HEK293 (cell line): ENCODE measurements around the gene TRIP10.

Experiments used
- CTCF ChIA-PET: fragments of 350-600 bp; formaldehyde crosslinking; extraction: SDS; loops from one replicate; lab custom pipeline; 2021; ENCODE audit warnings: antibody characterized with exemption; lab: Yijun Ruan, JAX
- POLR2A ChIA-PET: fragments of 300-600 bp; formaldehyde crosslinking; extraction: SDS; loops from one replicate; lab custom pipeline; 2020; ENCODE audit warnings: antibody characterized with exemption, inconsistent platforms; lab: Yijun Ruan, JAX
- H3K27ac ChIP-seq: fragments of 200-500 bp; sonication (Bioruptor generic); 2 replicates; pipeline ENCODE4 v1.5.1; 2014; ENCODE audit warnings: low read depth, low read length, control low read depth, inconsistent platforms; ENCODE audit errors: extremely low read depth
- H3K36me3 ChIP-seq, 2 experiments: fragments of 200-500 bp in 1 of 2; sonication (Bioruptor generic) in 1 of 2; 1 replicate in 1 of 2; 2 replicates in 1 of 2; pipeline ENCODE4 v1.5.1; 2014 to 2017; ENCODE audit warnings: inconsistent platforms in 2 of 2, low read length in 2 of 2; ENCODE audit not compliant: control insufficient read depth in 2 of 2, insufficient read depth in 1 of 2
- H3K4me1 ChIP-seq: fragments of 200-500 bp; sonication (Bioruptor generic); 2 replicates; pipeline ENCODE4 v1.5.1; 2014; ENCODE audit warnings: mild to moderate bottlenecking, low read length, inconsistent platforms; ENCODE audit not compliant: control insufficient read depth, insufficient read depth
- H3K4me3 ChIP-seq: 2 replicates; pipeline ENCODE4 v1.5.1; 2011; ENCODE audit warnings: low read depth, mild to moderate bottlenecking, control low read depth, low read length, moderate library complexity
- H3K9me3 ChIP-seq: fragments of 200-500 bp; sonication (Bioruptor generic); 2 replicates; pipeline ENCODE4 v1.5.1; 2014; ENCODE audit warnings: low read depth, low read length, inconsistent platforms; ENCODE audit not compliant: control insufficient read depth, insufficient read depth
- CTCF ChIP-seq: fragments of 450-650 bp; formaldehyde crosslinking; IDR thresholded peaks from 2 replicates; pipeline ENCODE4 v1.5.1; 2016; ENCODE audit warnings: missing biosample characterization, missing genetic modification characterization
- HIC1 ChIP-seq: fragments of 450-650 bp; formaldehyde crosslinking; IDR thresholded peaks from 2 replicates; pipeline ENCODE4 v1.5.1; 2016; ENCODE audit warnings: missing biosample characterization, missing genetic modification characterization
- KLF7 ChIP-seq: fragments of 450-650 bp; formaldehyde crosslinking; IDR thresholded peaks from 2 replicates; pipeline ENCODE4 v1.5.1; 2016; ENCODE audit warnings: missing biosample characterization, missing genetic modification characterization, borderline replicate concordance
- MZF1 ChIP-seq: fragments of 450-650 bp; formaldehyde crosslinking; IDR thresholded peaks from 2 replicates; pipeline ENCODE4 v1.5.1; 2017; ENCODE audit warnings: missing biosample characterization, missing genetic modification characterization, borderline replicate concordance
- YY2 ChIP-seq: fragments of 450-650 bp; formaldehyde crosslinking; IDR thresholded peaks from 2 replicates; pipeline ENCODE4 v1.5.1; 2016; ENCODE audit warnings: missing biosample characterization, missing genetic modification characterization
- ZBTB10 ChIP-seq: fragments of 450-650 bp; formaldehyde crosslinking; IDR thresholded peaks from 2 replicates; pipeline ENCODE4 v1.5.1; 2016; ENCODE audit warnings: missing biosample characterization, missing genetic modification characterization
- ZNF335 ChIP-seq: fragments of 450-650 bp; formaldehyde crosslinking; conservative IDR thresholded peaks from 2 replicates; pipeline ENCODE4 v1.5.1; 2016; ENCODE audit warnings: missing biosample characterization, missing genetic modification characterization
- ZNF341 ChIP-seq: fragments of 450-650 bp; formaldehyde crosslinking; IDR thresholded peaks from 2 replicates; pipeline ENCODE4; 2016; ENCODE audit warnings: low read depth, missing biosample characterization, missing genetic modification characterization
- ZNF416 ChIP-seq: fragments of 450-650 bp; formaldehyde crosslinking; IDR thresholded peaks from 2 replicates; pipeline ENCODE4 v1.5.1; 2016; ENCODE audit warnings: missing biosample characterization, missing genetic modification characterization
- ZNF473 ChIP-seq: fragments of 450-650 bp; formaldehyde crosslinking; IDR thresholded peaks from 2 replicates; pipeline ENCODE4 v1.5.1; 2017; ENCODE audit warnings: missing biosample characterization, missing genetic modification characterization
- ZNF510 ChIP-seq: fragments of 450-650 bp; formaldehyde crosslinking; IDR thresholded peaks from 2 replicates; pipeline ENCODE4 v1.5.1; 2018; ENCODE audit warnings: mild to moderate bottlenecking, missing genetic modification characterization, missing biosample characterization; ENCODE audit not compliant: insufficient replicate concordance
- ZNF658 ChIP-seq: fragments of 450-650 bp; formaldehyde crosslinking; IDR thresholded peaks from 2 replicates; pipeline ENCODE4; 2016; ENCODE audit warnings: missing biosample characterization, missing genetic modification characterization
- ZNF704 ChIP-seq: fragments of 450-650 bp; formaldehyde crosslinking; IDR thresholded peaks from 2 replicates; pipeline ENCODE4 v1.5.1; 2016; ENCODE audit warnings: missing biosample characterization, missing genetic modification characterization
- ZSCAN23 ChIP-seq: fragments of 450-650 bp; formaldehyde crosslinking; IDR thresholded peaks from 2 replicates; pipeline ENCODE4 v1.5.1; 2016; ENCODE audit warnings: missing biosample characterization, missing genetic modification characterization
- ZSCAN5A ChIP-seq: fragments of 450-650 bp; formaldehyde crosslinking; IDR thresholded peaks from 2 replicates; pipeline ENCODE4 v1.5.1; 2016; ENCODE audit warnings: missing biosample characterization, missing genetic modification characterization
- TF ChIP-seq, protein P1 (sequence below): fragments of 450-650 bp; formaldehyde crosslinking; IDR thresholded peaks from 2 replicates; pipeline ENCODE4 v1.5.1; 2017; ENCODE audit warnings: missing biosample characterization, missing genetic modification characterization

The TRIP10 gene

GRCh38 chr19:6736917-6737283, 2.6 kb upstream of the TRIP10 start:
- ChIA-PET POLR2A (interaction anchor here (0.5 to 1.4 kb wide), 8 partner anchors 32 to 366 kb away, joined by 3 to 5 read pairs (median 3); partner anchors contain the start of genes KHSRP and TNFSF9), CTCF (interaction anchor here (0.7 to 4.8 kb wide), 11 partner anchors 8 to 611 kb away, joined by 3 to 49 read pairs (median 6); partner anchors contain the start of gene VAV1)

More at GRCh38 chr19:6736917-6737283, 2.6 kb upstream of the TRIP10 start:
- Histone ChIP-seq H3K4me3 (peak overlapping the region; percentile 64), H3K36me3 (peaks cover 0 to 25% of the 10 kb centered on the region in 2 experiments; a peak in 2 of 3 replicates), H3K27ac (peak overlapping the region; percentile 78), H3K9me3 (no peaks in the 10 kb centered on the region), H3K4me1 (peaks cover 11% of the 10 kb centered on the region)
- no peak for TF ChIP-seq KLF7 (tag by site-specific recombination)
- no peak for TF ChIP-seq ZSCAN5A
- no peak for TF ChIP-seq ZNF416 (tag by site-specific recombination)
- peak; percentile 92 for TF ChIP-seq ZNF335 (tag by site-specific recombination)
- no peak for TF ChIP-seq ZSCAN23 (tag by site-specific recombination)
- TF ChIP-seq ZNF704 = no peak
- no peak for TF ChIP-seq ZNF473 (tag by site-specific recombination)
- no peak for TF ChIP-seq CTCF (tag by site-specific recombination)
- no peak for TF ChIP-seq ZNF658 (tag by site-specific recombination)
- TF ChIP-seq, protein P1, sequence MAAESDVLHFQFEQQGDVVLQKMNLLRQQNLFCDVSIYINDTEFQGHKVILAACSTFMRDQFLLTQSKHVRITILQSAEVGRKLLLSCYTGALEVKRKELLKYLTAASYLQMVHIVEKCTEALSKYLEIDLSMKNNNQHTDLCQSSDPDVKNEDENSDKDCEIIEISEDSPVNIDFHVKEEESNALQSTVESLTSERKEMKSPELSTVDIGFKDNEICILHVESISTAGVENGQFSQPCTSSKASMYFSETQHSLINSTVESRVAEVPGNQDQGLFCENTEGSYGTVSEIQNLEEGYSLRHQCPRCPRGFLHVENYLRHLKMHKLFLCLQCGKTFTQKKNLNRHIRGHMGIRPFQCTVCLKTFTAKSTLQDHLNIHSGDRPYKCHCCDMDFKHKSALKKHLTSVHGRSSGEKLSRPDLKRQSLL (tag by site-specific recombination) = peak; percentile 61; the same call in 1 of the 2 replicates
- no peak for TF ChIP-seq MZF1 (tag by site-specific recombination)
- TF ChIP-seq HIC1 (tag by site-specific recombination) = no peak
- 0 out of 2 replicates have a peak, but pooled peaks have one; percentile 8 for TF ChIP-seq ZNF341
- no peak for TF ChIP-seq YY2 (tag by site-specific recombination)
- TF ChIP-seq ZNF510 (tag by site-specific recombination) = no peak
- peak; percentile 98; the same call in 1 of the 2 replicates for TF ChIP-seq ZBTB10 (tag by site-specific recombination)
